Activated T-cell treated with anti-CD3 and anti-CD28 coated beads, Interleukin-2, amount 50 U/mL, for 1 hour (primary cell): Measurements from ENCODE around the gene ICA1L.

Source experiments
- DNase-seq: peaks from one replicate; pipeline ENCODE4 v3.0.0-alpha.2; 2020

Gene ICA1L

DNA sequence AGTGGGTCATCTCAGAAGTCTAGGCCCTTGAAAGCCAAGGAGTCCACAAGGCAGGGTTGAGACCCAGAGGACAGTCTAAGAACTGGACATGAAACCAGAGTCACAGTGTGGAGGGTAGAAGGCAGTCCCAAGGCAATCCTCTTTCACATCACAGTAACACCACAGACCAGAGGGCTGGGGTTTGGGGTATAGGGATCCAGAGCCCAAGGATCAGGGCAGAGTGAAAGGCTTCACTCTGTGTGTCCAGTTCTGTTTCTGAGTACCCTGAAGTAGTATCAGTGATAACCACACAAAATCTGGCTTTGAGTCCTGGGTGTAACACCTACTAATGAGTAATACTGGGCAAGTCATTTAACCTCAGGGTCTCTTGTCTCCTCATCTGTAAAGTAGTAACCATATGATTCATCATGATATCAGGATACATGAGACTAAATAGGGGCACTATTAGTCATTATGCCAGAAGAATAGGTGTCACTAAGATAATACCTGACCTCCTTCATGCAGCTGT lies 91.0 kb downstream of the ICA1L start:
- no peak for DNase-seq

DNA sequence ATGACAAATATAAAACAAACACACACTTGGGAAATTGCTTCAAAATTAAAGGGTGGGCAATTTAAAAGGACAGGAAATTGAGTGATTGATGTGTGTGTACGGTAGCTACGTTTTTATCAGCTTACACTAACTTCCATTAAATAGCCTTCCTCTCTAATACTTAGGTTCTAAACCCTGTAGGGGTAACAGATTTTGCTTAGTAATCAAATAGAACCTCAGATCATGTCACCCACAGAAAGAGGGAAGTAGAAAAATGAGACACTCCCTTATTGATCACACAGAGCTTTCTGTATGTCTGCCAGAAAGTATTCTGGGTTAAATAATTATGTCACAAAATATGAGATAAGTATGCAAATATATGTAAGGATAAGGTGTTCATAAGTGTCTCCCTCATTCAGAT lies 93.3 kb downstream of the ICA1L start:
- no peak for DNase-seq

GRCh38 chr2:202774104-202774503 lies 97.5 kb downstream of the ICA1L start:
- no peak for DNase-seq

GRCh38 chr2:202773301-202773973 lies 98.1 kb downstream of the ICA1L start:
- DNase-seq, result no peak

GRCh38 chr2:202771741-202772460 lies 99.7 kb downstream of the ICA1L start:
- no peak for DNase-seq

DNA sequence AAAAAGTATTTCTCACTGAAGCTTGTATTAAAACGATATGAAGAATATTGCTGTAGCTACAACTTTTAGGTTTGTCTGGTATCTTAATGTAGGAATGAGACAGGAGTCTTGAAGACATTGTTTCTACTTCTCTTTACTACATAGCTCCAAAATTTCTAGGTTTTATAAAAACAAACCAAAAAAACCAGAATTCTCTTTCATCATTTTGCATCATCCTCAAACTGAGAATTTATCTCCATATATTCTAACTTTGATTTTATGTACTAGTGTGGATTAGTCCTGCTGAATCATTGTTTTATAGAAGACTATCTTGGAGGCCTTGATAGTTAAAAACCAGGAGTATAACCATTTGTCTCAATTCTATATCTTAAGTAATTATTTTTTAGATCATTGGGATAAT lies 100.2 kb downstream of the ICA1L start:
- DNase-seq, result no peak

- no peak for DNase-seq
Measured at GRCh38 chr2:202769201-202769600, 102.4 kb downstream of the ICA1L start.

- no peak for DNase-seq
Measured at GRCh38 chr2:202768273-202768672, 103.3 kb downstream of the ICA1L start.

DNA sequence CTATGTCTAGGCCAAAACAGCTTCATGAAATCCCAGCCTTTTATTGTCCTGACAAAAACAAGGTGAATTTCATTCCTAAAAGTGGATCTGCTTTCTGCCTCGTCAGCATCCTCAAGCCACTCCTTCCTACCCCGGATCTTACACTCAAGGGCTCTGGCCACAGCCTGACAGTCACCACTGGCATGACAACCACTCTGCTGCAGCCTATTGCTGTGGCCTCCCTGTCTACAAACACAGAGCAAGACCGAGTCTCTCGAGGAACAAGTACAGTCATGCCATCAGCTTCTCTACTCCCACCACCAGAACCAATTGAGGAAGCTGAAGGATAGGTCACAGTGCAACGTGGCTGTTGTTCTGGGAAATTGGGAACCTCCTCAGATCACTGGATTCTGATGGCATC lies 106.1 kb downstream of the ICA1L start:
- no peak for DNase-seq

DNA sequence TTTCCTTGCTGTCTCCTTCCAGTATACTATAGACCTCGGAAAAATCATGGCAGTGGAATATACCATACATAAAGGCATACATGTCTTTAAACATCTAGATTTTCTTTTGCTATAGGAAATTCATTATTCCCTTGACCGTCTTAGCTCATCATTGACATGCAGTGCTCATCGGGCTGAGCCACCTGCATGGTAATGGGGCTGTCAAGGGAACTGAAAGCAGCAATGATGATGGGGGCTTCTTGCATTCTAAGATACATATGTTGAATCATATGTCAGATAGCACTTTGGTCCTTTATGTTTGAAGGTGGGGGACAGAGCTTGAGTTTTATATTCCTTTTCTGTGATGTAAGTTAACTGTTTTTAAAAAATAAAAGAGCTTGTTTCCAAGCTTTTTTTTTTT lies 106.6 kb downstream of the ICA1L start:
- DNase-seq, result no peak

GRCh38 chr2:202763916-202764315 lies 107.7 kb downstream of the ICA1L start:
- no peak for DNase-seq

DNA sequence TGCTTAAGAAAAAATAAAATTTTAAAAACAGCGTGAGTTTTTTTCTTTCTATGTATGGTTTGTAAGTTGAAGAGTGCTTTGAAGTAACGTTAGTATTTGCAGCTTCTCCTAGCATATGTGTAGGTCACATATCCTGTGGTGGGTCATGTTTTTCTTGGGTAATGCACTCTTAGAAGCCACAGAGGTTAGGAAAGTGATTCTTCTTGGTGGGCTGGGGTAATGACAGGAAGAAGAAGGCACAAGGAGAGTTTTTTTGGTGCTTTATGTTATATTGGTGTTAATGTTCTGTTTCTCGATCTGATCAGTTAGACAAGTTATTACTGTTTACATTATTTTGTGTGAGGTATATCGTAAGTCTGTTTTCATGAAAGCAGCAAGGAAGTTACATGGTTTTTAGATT lies 109.0 kb downstream of the ICA1L start:
- DNase-seq, result no peak

DNA sequence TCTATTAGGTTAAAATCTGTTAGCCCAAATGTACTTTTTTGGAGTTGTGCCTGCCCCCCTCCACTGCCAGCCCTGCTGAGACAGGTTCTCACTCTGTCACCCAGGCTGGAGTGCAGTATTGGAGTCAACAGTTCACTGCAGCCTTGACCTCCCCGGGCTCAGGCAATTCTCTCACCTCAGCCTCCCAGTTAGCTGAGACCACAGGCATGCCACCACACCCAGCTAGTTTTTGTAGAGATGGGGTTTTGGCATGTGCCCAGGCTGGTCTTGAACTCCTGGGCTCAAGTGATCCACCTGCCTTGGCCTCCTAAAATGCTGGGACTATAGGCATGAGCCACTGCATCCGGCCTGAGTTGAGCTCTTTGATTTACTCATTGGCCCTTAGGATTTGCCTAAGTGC lies 110.7 kb downstream of the ICA1L start:
- DNase-seq, result no peak

GRCh38 chr2:202758604-202759003 lies 113.0 kb downstream of the ICA1L start:
- DNase-seq, result no peak

DNA sequence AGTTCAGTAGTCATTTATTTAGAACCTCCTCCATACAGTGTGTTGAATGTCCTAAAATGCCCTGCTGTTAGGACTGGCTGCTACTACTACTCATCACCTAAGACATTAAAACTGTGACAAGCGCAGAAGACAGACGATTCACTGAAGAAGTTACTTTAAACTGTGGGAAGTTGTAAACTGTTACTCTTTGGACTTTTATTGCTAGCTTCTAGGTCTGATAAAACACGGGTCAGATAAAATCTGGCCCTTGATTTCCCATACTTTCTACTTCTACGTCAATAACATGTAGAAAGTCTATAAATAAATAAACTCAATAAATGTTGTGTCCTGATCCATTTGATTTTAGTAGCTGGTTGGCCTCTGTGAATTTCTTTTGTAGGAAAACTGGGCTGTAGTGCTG lies 113.4 kb downstream of the ICA1L start:
- no peak for DNase-seq

DNA sequence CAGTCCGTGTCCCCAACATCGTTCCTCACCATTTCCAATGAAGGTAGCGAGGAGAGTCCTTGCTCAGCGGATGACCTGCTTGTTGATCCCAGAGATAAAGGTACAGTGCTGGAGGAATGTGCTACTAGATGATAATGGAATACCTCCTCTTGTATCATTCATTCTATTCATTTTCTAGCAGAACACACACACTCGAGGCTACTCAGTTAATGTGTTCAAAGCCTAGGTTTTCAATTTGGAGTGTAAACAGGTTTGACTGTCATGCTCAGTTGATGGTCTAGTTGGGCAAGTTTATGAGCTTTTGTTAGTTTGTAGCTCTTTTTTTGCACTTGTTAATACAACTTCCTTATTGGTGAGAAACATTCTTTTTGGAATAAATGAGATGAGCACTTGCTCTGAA lies 114.2 kb downstream of the ICA1L start:
- no peak for DNase-seq

- DNase-seq, result no peak
Measured at GRCh38 chr2:202756598-202756997, 115.0 kb downstream of the ICA1L start.

- no peak for DNase-seq
Measured at GRCh38 chr2:202754936-202755335, 116.6 kb downstream of the ICA1L start.

DNA sequence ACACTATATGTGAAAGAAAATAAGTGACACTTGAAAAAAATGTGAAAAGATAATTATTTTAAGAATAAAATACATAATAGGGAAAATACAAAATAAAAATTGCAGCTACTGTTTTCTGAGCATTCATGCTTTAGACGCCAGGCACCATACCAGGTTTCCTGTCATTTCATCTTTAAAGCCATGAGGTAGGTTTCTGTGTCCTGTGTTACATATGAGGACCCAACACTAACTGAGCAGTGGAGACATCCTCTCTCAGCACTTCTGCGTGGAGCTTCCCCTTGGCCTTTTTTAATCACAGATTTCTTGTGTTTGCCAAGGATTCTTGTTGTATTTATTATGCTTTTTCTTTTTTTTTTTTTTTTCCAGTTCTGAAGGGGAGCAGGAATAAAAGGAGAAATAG lies 119.5 kb downstream of the ICA1L start:
- DNase-seq, result no peak

GRCh38 chr2:202750763-202751427 lies 120.7 kb downstream of the ICA1L start:
- DNase-seq, result no peak

DNA sequence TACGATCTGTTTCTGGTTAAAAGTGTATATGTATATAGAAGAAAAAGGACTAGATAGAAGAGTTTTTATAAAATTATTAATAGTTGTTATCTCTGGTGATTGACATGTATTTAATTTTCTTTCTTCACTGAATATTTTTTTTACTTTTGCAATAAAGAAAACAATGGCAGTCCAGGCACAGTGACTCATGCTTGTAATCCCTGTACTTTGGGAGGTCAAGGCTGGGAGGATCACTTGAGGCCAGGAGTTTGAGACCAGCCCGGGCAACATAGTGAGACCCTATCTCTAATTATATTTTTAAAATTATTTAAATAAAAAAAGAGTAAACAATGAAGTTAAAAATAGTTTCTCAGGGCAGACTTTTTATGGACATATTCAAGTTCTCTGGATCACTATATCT lies 122.1 kb downstream of the ICA1L start:
- no peak for DNase-seq

- no peak for DNase-seq
Measured at GRCh38 chr2:202743613-202744012, 128.0 kb downstream of the ICA1L start.

- no peak for DNase-seq
Measured at GRCh38 chr2:202736826-202737225, 134.7 kb downstream of the ICA1L start.

- DNase-seq, result no peak
Measured at GRCh38 chr2:202726070-202726469, 145.5 kb downstream of the ICA1L start.
